H9 (cell line): Measurements from ENCODE around the gene CPAMD8. TPM values are rescaled to one million over a fixed set of nuclear protein-coding genes. Genes with fewer than 3 reads are reported as not detected.

ENCODE experiments used
- DNase-seq: peaks from one replicate; pipeline ENCODE4 v3.0.0-alpha.2; 2017
- H2AFZ ChIP-seq: one replicate; pipeline ENCODE4 v1.6.1; 2013; ENCODE audit warnings: mild to moderate bottlenecking, low read length, control low read depth, moderate library complexity
- H2AK5ac ChIP-seq: 2 replicates; pipeline ENCODE4 v1.6.1; 2013; ENCODE audit warnings: low read length, control low read depth, mixed read lengths; ENCODE audit not compliant: insufficient read length
- H2BK120ac ChIP-seq: one replicate; pipeline ENCODE4 v1.6.1; 2013; ENCODE audit warnings: low read depth, mild to moderate bottlenecking, low read length, control low read depth, inconsistent platforms; ENCODE audit not compliant: poor library complexity, severe bottlenecking
- H2BK12ac ChIP-seq: 2 replicates; pipeline ENCODE4 v1.6.1; 2013; ENCODE audit warnings: low read length, control low read depth, mixed read lengths, low read depth; ENCODE audit not compliant: insufficient read length
- H2BK15ac ChIP-seq: 2 replicates; pipeline ENCODE4 v1.6.1; 2013; ENCODE audit warnings: low read depth, low read length, control low read depth
- H2BK20ac ChIP-seq: one replicate; pipeline ENCODE4 v1.6.1; 2013; ENCODE audit warnings: low read depth, mild to moderate bottlenecking, low read length, control low read depth, inconsistent platforms; ENCODE audit not compliant: poor library complexity, severe bottlenecking
- H2BK5ac ChIP-seq: 2 replicates; pipeline ENCODE4 v1.6.1; 2013; ENCODE audit warnings: low read length, control low read depth, mixed read lengths; ENCODE audit not compliant: insufficient read length
- H3K14ac ChIP-seq: 2 replicates; pipeline ENCODE4 v1.6.1; 2013; ENCODE audit warnings: low read length, control low read depth; ENCODE audit not compliant: insufficient read depth
- H3K18ac ChIP-seq: 2 replicates; pipeline ENCODE4 v1.6.1; 2013; ENCODE audit warnings: low read depth, mild to moderate bottlenecking, mixed read lengths, low read length, control low read depth; ENCODE audit not compliant: insufficient read length
- H3K23ac ChIP-seq: 2 replicates; pipeline ENCODE4 v1.6.1; 2013; ENCODE audit warnings: low read length, control low read depth, mixed read lengths, low read depth; ENCODE audit not compliant: insufficient read length
- H3K23me2 ChIP-seq: 2 replicates; pipeline ENCODE4 v1.6.1; 2013; ENCODE audit warnings: low read depth, mild to moderate bottlenecking, mixed read lengths, low read length, control low read depth; ENCODE audit not compliant: insufficient read length, poor library complexity, severe bottlenecking
- H3K27ac ChIP-seq: 2 replicates; pipeline ENCODE4 v1.5.1; 2013; ENCODE audit warnings: low read length, control low read depth, mixed read lengths, low read depth; ENCODE audit not compliant: insufficient read length
- H3K27me3 ChIP-seq: 2 replicates; pipeline ENCODE4 v1.6.1; 2013; ENCODE audit warnings: low read length, control low read depth, inconsistent platforms; ENCODE audit not compliant: insufficient read depth
- H3K4ac ChIP-seq: 2 replicates; pipeline ENCODE4 v1.6.1; 2013; ENCODE audit warnings: low read depth, mild to moderate bottlenecking, control low read depth, inconsistent platforms, low read length, moderate library complexity
- H3K4me1 ChIP-seq: 2 replicates; pipeline ENCODE4 v1.6.1; 2013; ENCODE audit warnings: low read length, control low read depth, inconsistent platforms; ENCODE audit not compliant: insufficient read depth
- H3K4me2 ChIP-seq: 2 replicates; pipeline ENCODE4 v1.6.1; 2013; ENCODE audit warnings: low read length, control low read depth, mixed read lengths; ENCODE audit not compliant: insufficient read length, insufficient read depth
- H3K56ac ChIP-seq: 2 replicates; pipeline ENCODE4 v1.6.1; 2013; ENCODE audit warnings: low read depth, mild to moderate bottlenecking, mixed read lengths, low read length, control low read depth; ENCODE audit not compliant: insufficient read length
- H3K79me1 ChIP-seq: 2 replicates; pipeline ENCODE4 v1.6.1; 2013; ENCODE audit warnings: low read depth, mild to moderate bottlenecking, moderate library complexity, low read length, control low read depth, inconsistent platforms; ENCODE audit not compliant: insufficient read depth, poor library complexity, severe bottlenecking
- H3K79me2 ChIP-seq: 2 replicates; pipeline ENCODE4 v1.6.1; 2013; ENCODE audit warnings: low read length, control low read depth, inconsistent platforms; ENCODE audit not compliant: insufficient read depth
- H3K9ac ChIP-seq: 2 replicates; pipeline ENCODE4 v1.6.1; 2013; ENCODE audit warnings: low read length, control low read depth, mixed read lengths; ENCODE audit not compliant: insufficient read length; ENCODE audit errors: extremely low read depth
- H3K9me3 ChIP-seq: one replicate; pipeline ENCODE4 v1.6.1; 2013; ENCODE audit warnings: low read depth, low read length, inconsistent platforms; ENCODE audit not compliant: control insufficient read depth
- H3T11ph ChIP-seq: one replicate; pipeline ENCODE4 v1.6.1; 2013; ENCODE audit warnings: mild to moderate bottlenecking, low read length, control low read depth, inconsistent platforms
- H4K20me1 ChIP-seq: one replicate; pipeline ENCODE4 v1.6.1; 2013; ENCODE audit not compliant: control insufficient read depth, insufficient read length, insufficient read depth
- H4K5ac ChIP-seq: 2 replicates; pipeline ENCODE4 v1.6.1; 2013; ENCODE audit warnings: low read depth, mild to moderate bottlenecking, mixed read lengths, low read length, control low read depth; ENCODE audit not compliant: insufficient read length
- H4K8ac ChIP-seq: replicated peaks from 2 replicates; pipeline ENCODE4 v1.6.1; 2013; ENCODE audit warnings: low read length, control low read depth, mixed read lengths, low read depth; ENCODE audit not compliant: insufficient read length
- H4K91ac ChIP-seq: 2 replicates; pipeline ENCODE4 v1.6.1; 2013; ENCODE audit warnings: low read depth, mild to moderate bottlenecking, moderate library complexity, mixed read lengths, low read length, control low read depth; ENCODE audit not compliant: insufficient read length
- H3K27ac Mint-ChIP-seq, 3 experiments: 2 replicates in 2 of 3; 3 replicates in 1 of 3; pipeline ENCODE4 v1.8.0; 2020 to 2021; ENCODE audit warnings: mixed read lengths in 3 of 3, mild to moderate bottlenecking in 1 of 3, moderate library complexity in 1 of 3
- H3K27me3 Mint-ChIP-seq: 2 replicates; pipeline ENCODE4 v1.8.0; 2021; ENCODE audit warnings: low read depth, mild to moderate bottlenecking, moderate library complexity, mixed read lengths
- H3K36me3 Mint-ChIP-seq, 3 experiments: 2 replicates in 2 of 3; 3 replicates in 1 of 3; pipeline ENCODE4 v1.8.0; 2020 to 2021; ENCODE audit warnings: low read depth in 3 of 3, mixed read lengths in 3 of 3; ENCODE audit not compliant: insufficient read depth in 1 of 3
- H3K4me1 Mint-ChIP-seq, 2 experiments: 2 replicates each; pipeline ENCODE4 v1.8.0; 2020; ENCODE audit warnings: mixed read lengths in 2 of 2
- H3K4me3 Mint-ChIP-seq, 2 experiments: 2 replicates in 1 of 2; 3 replicates in 1 of 2; pipeline ENCODE4 v1.8.0; 2020 to 2021; ENCODE audit warnings: mild to moderate bottlenecking in 2 of 2, mixed read lengths in 2 of 2, moderate library complexity in 1 of 2
- H3K9me3 Mint-ChIP-seq, 2 experiments: 2 replicates in 1 of 2; 3 replicates in 1 of 2; pipeline ENCODE4 v1.8.0; 2020; ENCODE audit warnings: mild to moderate bottlenecking in 2 of 2, mixed read lengths in 2 of 2, moderate library complexity in 1 of 2
- CTCF ChIP-seq: fragments of 200-600 bp; sonication (generic); conservative IDR thresholded peaks from 3 replicates; pipeline ENCODE4 v1.8.0; 2021; ENCODE audit warnings: antibody characterized with exemption, mild to moderate bottlenecking
- WGBS: extraction: QIAGEN DNeasy Blood & Tissue Kit; methylation state at CpG from one replicate; pipeline ENCODE4 v1.1.7; 2013; ENCODE audit warnings: missing lambda C conversion rate, low lambda C conversion rate, mixed read lengths; ENCODE audit not compliant: insufficient read length; ENCODE audit errors: extremely low coverage; 5-methylcytosine and 5-hydroxymethylcytosine counted together
- total RNA-seq: library from RNA; stranded (reverse); gene quantifications from 2 replicates; pipeline ENCODE4 v1.2.1, GENCODE V29; 2021

The CPAMD8 gene
- total RNA-seq, 1 experiment from 2014 or later: 12.0 TPM

- Histone ChIP-seq H3K79me2 (no peaks in the 10 kb centered on the region), H3K27ac (no peak overlapping the region), H3K18ac (no peak overlapping the region), H2BK15ac (no peak overlapping the region), H2BK20ac (no peak overlapping the region), H2BK5ac (no peak overlapping the region), H3K4me1 (no peaks in the 10 kb centered on the region), H3K23me2 (no peaks in the 10 kb centered on the region), H4K91ac (no peak overlapping the region), H3K4me2 (no peak overlapping the region), H2AFZ (no peak overlapping the region), H3K27me3 (no peaks in the 10 kb centered on the region), H2BK120ac (no peak overlapping the region), H4K20me1 (no peaks in the 10 kb centered on the region), H3K14ac (no peak overlapping the region; the same call in 1 of the 2 replicates), H3K23ac (no peak overlapping the region), H3K56ac (no peak overlapping the region), H3K4ac (no peak overlapping the region), H4K8ac (no peak overlapping the region), H2BK12ac (no peak overlapping the region), H3T11ph (no peak overlapping the region), H2AK5ac (no peak overlapping the region), H3K79me1 (no peaks in the 10 kb centered on the region), H4K5ac (no peak overlapping the region), H3K9ac (no peak overlapping the region), H3K9me3 (no peaks in the 10 kb centered on the region)
- WGBS: no CpG with 5 or more reads among the region's 14 CpGs
- peaks cover 0 to 7% of the 10 kb centered on the region in 2 experiments; a peak in 4 of 5 replicates for H3K9me3 Mint-ChIP-seq
- peak overlapping the region in 1 of 3 experiments; percentile 72; a peak in 1 of 7 replicates for H3K27ac Mint-ChIP-seq
- peaks cover 0 to 2% of the 10 kb centered on the region in 2 experiments; a peak in 1 of 4 replicates for H3K4me1 Mint-ChIP-seq
- no peaks in the 10 kb centered on the region for H3K27me3 Mint-ChIP-seq
- peaks cover 6 to 7% (median 6%) of the 10 kb centered on the region in 3 experiments; a peak in 6 of 7 replicates for H3K36me3 Mint-ChIP-seq
- DNase-seq: no peak
- H3K4me3 Mint-ChIP-seq: no peak overlapping the region
- no peak for TF ChIP-seq CTCF
These were observed 81.8 kb downstream of the CPAMD8 start for GRCh38 chr19:16944626-16945363.
